NCI-H2171 treated with DMSO at 0.1 percent for 48 hours (cell line): Measurements from ENCODE around the gene ATAD5.
"Not testable (repeated sequence)": the region's sequence is repeated elsewhere in the genome, so short reads cannot be mapped to it uniquely, and the experiment has no call there.

Source experiments
- DNase-seq: peaks from one replicate; lab custom pipeline; 2025; lab: John Stamatoyannopoulos, UW

Gene ATAD5

GRCh38 chr17:30822919-30823318 lies 8.8 kb upstream of the ATAD5 start:
- not testable (repeated sequence) for DNase-seq

- no peak for DNase-seq
Observed at GRCh38 chr17:30823421-30823820, 8.3 kb upstream of the ATAD5 start.

GRCh38 chr17:30824002-30824355 lies 7.8 kb upstream of the ATAD5 start:
- DNase-seq: peak; percentile 46

- peak; percentile 89 for DNase-seq
Observed at GRCh38 chr17:30824356-30825145, 7.2 kb upstream of the ATAD5 start, which contains the start of gene CRLF3. TSS of gene CRLF3 (minus strand) at chr17:30824692. CDS start at chr17:30824651, 41 bp downstream.

GRCh38 chr17:30827082-30827481 lies 4.7 kb upstream of the ATAD5 start:
- no peak for DNase-seq

- no peak for DNase-seq
Observed at GRCh38 chr17:30829022-30829421, 2.7 kb upstream of the ATAD5 start.

GRCh38 chr17:30831257-30831656 lies 509 bp upstream of the ATAD5 start:
- DNase-seq: peak; percentile 31

- no peak for DNase-seq
Observed at GRCh38 chr17:30832438-30833124, 815 bp downstream of the ATAD5 start.

GRCh38 chr17:30838202-30838807 lies 6.5 kb downstream of the ATAD5 start:
- no peak for DNase-seq

GRCh38 chr17:30840771-30841170 lies 9.0 kb downstream of the ATAD5 start:
- no peak for DNase-seq

GRCh38 chr17:30848021-30848420 lies 16.3 kb downstream of the ATAD5 start:
- DNase-seq: no peak

- no peak for DNase-seq
Observed at GRCh38 chr17:30854146-30854545, 22.4 kb downstream of the ATAD5 start.

GRCh38 chr17:30858556-30859250 lies 26.9 kb downstream of the ATAD5 start:
- DNase-seq: no peak

- no peak for DNase-seq
Observed at GRCh38 chr17:30864636-30865035, 32.9 kb downstream of the ATAD5 start.

- DNase-seq: no peak
Observed at GRCh38 chr17:30869005-30869404, 37.2 kb downstream of the ATAD5 start.

- DNase-seq: no peak
Observed at GRCh38 chr17:30886187-30886586, 54.4 kb downstream of the ATAD5 start.

GRCh38 chr17:30894236-30894635 lies 62.5 kb downstream of the ATAD5 start:
- DNase-seq: no peak

GRCh38 chr17:30897311-30897710 lies 65.5 kb downstream of the ATAD5 start:
- no peak for DNase-seq

GRCh38 chr17:30905742-30906100 lies 74.0 kb downstream of the ATAD5 start:
- no peak for DNase-seq

GRCh38 chr17:30906101-30906911 lies 74.5 kb downstream of the ATAD5 start, which contains the start of gene TEFM:
TSS of gene TEFM (minus strand) at chr17:30906238. CDS start at chr17:30906198, 40 bp downstream.
- DNase-seq: peak; percentile 91

GRCh38 chr17:30908717-30909420 lies 77.1 kb downstream of the ATAD5 start:
- no peak for DNase-seq
